ENCODE results near the gene RPS10. TPM values are rescaled to one million over a fixed set of nuclear protein-coding genes. Genes with fewer than 3 reads are reported as not detected.

The RPS10 gene
- total RNA-seq, 1 experiment from 2014 or later = 2,978 TPM

GRCh38 chr6:34457382-34457741, 31.5 kb upstream of the RPS10 start:
- in situ Hi-C loops (cut with HindIII; ENCODE audit: low sequenced_read_pairs) = no loop called here
- DNase-seq (ENCODE audit: low spot score) = no peak

- DNase-seq (ENCODE audit: low spot score) = no peak
Observed at GRCh38 chr6:34455831-34456230, 30.0 kb upstream of the RPS10 start.

GRCh38 chr6:34451192-34451591, 25.3 kb upstream of the RPS10 start:
- in situ Hi-C loops (cut with HindIII; ENCODE audit: low sequenced_read_pairs) = no loop called here
- no peak for DNase-seq (ENCODE audit: low spot score)

More at GRCh38 chr6:34455831-34456230, 30.0 kb upstream of the RPS10 start:
- in situ Hi-C loops (cut with HindIII; ENCODE audit: low sequenced_read_pairs) = no loop called here

- peak; percentile 97 for DNase-seq (ENCODE audit: low spot score)
- in situ Hi-C loops (cut with HindIII; ENCODE audit: low sequenced_read_pairs) = no loop called here
Observed at GRCh38 chr6:34447910-34448309, 22.0 kb upstream of the RPS10 start.

- peak; percentile 43 for DNase-seq (ENCODE audit: low spot score)
- in situ Hi-C loops (cut with HindIII; ENCODE audit: low sequenced_read_pairs) = no loop called here
Observed at GRCh38 chr6:34447386-34447785, 21.5 kb upstream of the RPS10 start.

GRCh38 chr6:34445313-34445860, 19.5 kb upstream of the RPS10 start:
- in situ Hi-C loops (cut with HindIII; ENCODE audit: low sequenced_read_pairs) = no loop called here
- DNase-seq (ENCODE audit: low spot score) = no peak

GRCh38 chr6:34441526-34441925, 15.7 kb upstream of the RPS10 start:
- in situ Hi-C loops (cut with HindIII; ENCODE audit: low sequenced_read_pairs) = no loop called here
- no peak for DNase-seq (ENCODE audit: low spot score)

- in situ Hi-C loops (cut with HindIII; ENCODE audit: low sequenced_read_pairs) = no loop called here
Observed at GRCh38 chr6:34439442-34439841, 13.6 kb upstream of the RPS10 start.

GRCh38 chr6:34438705-34439104, 12.8 kb upstream of the RPS10 start:
- in situ Hi-C loops (cut with HindIII; ENCODE audit: low sequenced_read_pairs) = no loop called here
- DNase-seq (ENCODE audit: low spot score) = no peak

More at GRCh38 chr6:34439442-34439841, 13.6 kb upstream of the RPS10 start:
- DNase-seq (ENCODE audit: low spot score) = no peak

- in situ Hi-C loops (cut with HindIII; ENCODE audit: low sequenced_read_pairs) = no loop called here
- no peak for DNase-seq (ENCODE audit: low spot score)
Observed at GRCh38 chr6:34437644-34437970, 11.7 kb upstream of the RPS10 start.

GRCh38 chr6:34436803-34437643, 11.2 kb upstream of the RPS10 start:
- in situ Hi-C loops (cut with HindIII; ENCODE audit: low sequenced_read_pairs) = no loop called here

GRCh38 chr6:34435916-34436315, 10.0 kb upstream of the RPS10 start:
- in situ Hi-C loops (cut with HindIII; ENCODE audit: low sequenced_read_pairs) = no loop called here
- DNase-seq (ENCODE audit: low spot score) = no peak

More at GRCh38 chr6:34436803-34437643, 11.2 kb upstream of the RPS10 start:
- DNase-seq (ENCODE audit: low spot score) = no peak

- DNase-seq (ENCODE audit: low spot score) = no peak
- in situ Hi-C loops (cut with HindIII; ENCODE audit: low sequenced_read_pairs) = no loop called here
Observed at GRCh38 chr6:34425132-34425497, 754 bp downstream of the RPS10 start.

GRCh38 chr6:34424200-34425131, 1.4 kb downstream of the RPS10 start:
- no peak for DNase-seq (ENCODE audit: low spot score)
- in situ Hi-C loops (cut with HindIII; ENCODE audit: low sequenced_read_pairs) = no loop called here

GRCh38 chr6:34423254-34423653, 2.6 kb downstream of the RPS10 start:
- DNase-seq (ENCODE audit: low spot score) = no peak
- in situ Hi-C loops (cut with HindIII; ENCODE audit: low sequenced_read_pairs) = no loop called here

- in situ Hi-C loops (cut with HindIII; ENCODE audit: low sequenced_read_pairs) = no loop called here
- no peak for DNase-seq (ENCODE audit: low spot score)
Observed at GRCh38 chr6:34418367-34418766, 7.5 kb downstream of the RPS10 start.

- peak; percentile 79 for DNase-seq (ENCODE audit: low spot score)
- in situ Hi-C loops (cut with HindIII; ENCODE audit: low sequenced_read_pairs) = no loop called here
Observed at GRCh38 chr6:34416877-34417371, 8.9 kb downstream of the RPS10 start.

- DNase-seq (ENCODE audit: low spot score) = peak; percentile 83
- in situ Hi-C loops (cut with HindIII; ENCODE audit: low sequenced_read_pairs) = no loop called here
Observed at GRCh38 chr6:34414999-34415858, 10.6 kb downstream of the RPS10 start.

- DNase-seq (ENCODE audit: low spot score) = no peak
- in situ Hi-C loops (cut with HindIII; ENCODE audit: low sequenced_read_pairs) = no loop called here
Observed at GRCh38 chr6:34412643-34413214, 13.1 kb downstream of the RPS10 start.
